Measurements from ENCODE around the gene PCLO.

GRCh38 chr7:82998436-82998835, 164.2 kb downstream of the PCLO start:
- no peak for TF ChIP-seq ESRRA (IDR thresholded peaks at IDR 0.05; ENCODE audit: borderline replicate concordance, low read length)
- TF ChIP-seq CTCF (IDR thresholded peaks at IDR 0.05) = no peak
- TF ChIP-seq RNF2 (IDR thresholded peaks at IDR 0.05; ENCODE audit: borderline replicate concordance, low read depth) = no peak
- no peak for TF ChIP-seq PBX3 (IDR thresholded peaks at IDR 0.05)
- no peak for TF ChIP-seq CEBPB (IDR thresholded peaks at IDR 0.05)

Data from A549 (cell line).